HepG2 (cell line): Measurements from ENCODE around the gene ANKRD52. TPM values are rescaled to one million over a fixed set of nuclear protein-coding genes. Genes with fewer than 3 reads are reported as not detected.

Experiments used
- ARID2 ChIP-seq: sonication (generic); formaldehyde crosslinking; IDR thresholded peaks from 2 replicates; pipeline ENCODE4 v1.8.1; 2022; ENCODE audit warnings: mild to moderate bottlenecking, missing genetic modification reagents, borderline replicate concordance
- ASH2L ChIP-seq: fragments of 300-600, 200-600 bp; sonication (generic); IDR thresholded peaks from 2 replicates; pipeline ENCODE4 v1.7.0; 2017; ENCODE audit warnings: low read depth, mild to moderate bottlenecking, moderate library complexity, mixed read lengths, low read length; ENCODE audit not compliant: insufficient read length
- KAT7 ChIP-seq: IDR thresholded peaks from 2 replicates; pipeline ENCODE4 v1.6.1; 2018; ENCODE audit warnings: borderline replicate concordance, missing compliant biosample characterization
- KLF13 ChIP-seq: sonication (generic); formaldehyde crosslinking; IDR thresholded peaks from 2 replicates; pipeline ENCODE4 v1.4.0; 2020; ENCODE audit warnings: mild to moderate bottlenecking, missing genetic modification reagents
- LCORL ChIP-seq, 2 experiments: fragments of 450-650 bp in 1 of 2; sonication (generic) in 1 of 2; formaldehyde crosslinking in 1 of 2; IDR thresholded peaks; 2 replicates each; pipeline versions ENCODE4 v1.5.0 to v1.6.1; 2017 to 2020; ENCODE audit warnings: antibody characterized with exemption in 1 of 2, missing genetic modification reagents in 1 of 2
- PLSCR1 ChIP-seq: sonication (generic); formaldehyde crosslinking; IDR thresholded peaks from 2 replicates; pipeline ENCODE4 v1.5.0; 2020; ENCODE audit warnings: missing genetic modification reagents, mild to moderate bottlenecking, borderline replicate concordance
- SMARCC2 ChIP-seq: fragments of 450-650 bp; IDR thresholded peaks from 2 replicates; pipeline ENCODE4 v1.6.1; 2017; ENCODE audit warnings: antibody characterized with exemption, mild to moderate bottlenecking
- SNRNP70 ChIP-seq: fragments of 200-400 bp; formaldehyde crosslinking; IDR thresholded peaks from 2 replicates; pipeline ENCODE4 v1.6.1; 2017; ENCODE audit warnings: mild to moderate bottlenecking, low read depth, low read length, moderate library complexity
- SP5 ChIP-seq: IDR thresholded peaks from 2 replicates; pipeline ENCODE4 v1.6.1; 2016; ENCODE audit warnings: low read depth, borderline replicate concordance
- TEAD2 ChIP-seq: sonication (generic); formaldehyde crosslinking; IDR thresholded peaks from 2 replicates; pipeline ENCODE4 v1.9.0; 2021; ENCODE audit warnings: missing genetic modification reagents
- ZHX2 ChIP-seq, 2 experiments: sonication (generic) in 1 of 2; formaldehyde crosslinking in 1 of 2; IDR thresholded peaks; 2 replicates each; pipeline versions ENCODE4 v1.6.1 to v1.9.0; 2014 to 2022; ENCODE audit warnings: antibody characterized with exemption in 1 of 2, borderline replicate concordance in 1 of 2, inconsistent platforms in 1 of 2, low read depth in 1 of 2, missing genetic modification reagents in 1 of 2
- ZNF232 ChIP-seq: sonication (generic); formaldehyde crosslinking; IDR thresholded peaks from 2 replicates; pipeline ENCODE4 v1.4.0; 2020; ENCODE audit warnings: missing genetic modification reagents, borderline replicate concordance
- ZNF274 ChIP-seq: sonication (generic); formaldehyde crosslinking; IDR thresholded peaks from 2 replicates; pipeline ENCODE4 v1.5.1; 2020; ENCODE audit warnings: mild to moderate bottlenecking, missing genetic modification reagents
- ZNF331 ChIP-seq: sonication (generic); formaldehyde crosslinking; IDR thresholded peaks from 2 replicates; pipeline ENCODE4 v1.4.0; 2020; ENCODE audit warnings: missing genetic modification reagents
- ZNF354B ChIP-seq: sonication (generic); formaldehyde crosslinking; IDR thresholded peaks from 2 replicates; pipeline ENCODE4 v1.8.0; 2022; ENCODE audit warnings: mild to moderate bottlenecking, missing genetic modification reagents
- ZNF614 ChIP-seq: IDR thresholded peaks from 2 replicates; pipeline ENCODE4 v1.6.1; 2018; ENCODE audit warnings: missing biosample characterization, missing genetic modification reagents, inconsistent platforms, borderline replicate concordance
- ZNF616 ChIP-seq: sonication (generic); formaldehyde crosslinking; IDR thresholded peaks from 2 replicates; pipeline ENCODE4 v1.5.0; 2020; ENCODE audit warnings: low read depth, mild to moderate bottlenecking, missing genetic modification reagents
- ZXDC ChIP-seq: sonication (generic); formaldehyde crosslinking; IDR thresholded peaks from 2 replicates; pipeline ENCODE4 v1.5.0; 2020; ENCODE audit warnings: mild to moderate bottlenecking, missing genetic modification reagents
- polyA plus RNA-seq, 8 experiments: library from polyadenylated mRNA; depleted of rRNA in 3 of 8; stranded (reverse) in 7 of 8; unstranded in 1 of 8; fragments of >200 nt; fragmentation: Illumina TruSeq in 4 of 8; extraction: Trizol in 4 of 8; gene quantifications; 2 replicates each; pipeline versions ENCODE4 v1.2.1 to v1.2.3, GENCODE V29; 2011 to 2016; ENCODE audit warnings: low read depth in 4 of 8, missing spikeins in 1 of 8, mixed read lengths in 1 of 8; ENCODE audit not compliant: insufficient read depth in 1 of 8
- total RNA-seq, 5 experiments: library from RNA; depleted of rRNA; stranded (reverse); fragments of >200 nt; fragmentation: Illumina TruSeq; extraction: Trizol; gene quantifications; 2 replicates each; pipeline ENCODE4 v1.2.3, GENCODE V29; 2016; ENCODE audit warnings: low read depth in 1 of 5

The ANKRD52 gene
- total and polyA plus RNA-seq, 2 of the 13 experiments (the other 11 are each of a cell fraction or from before 2014, with no cell fraction given), result 7.8 to 9.2 TPM

- TF ChIP-seq ZNF274 (CRISPR knock-in tag) (no peak), ZXDC (CRISPR knock-in tag) (no peak), SMARCC2 (no peak), ZNF614 (CRISPR knock-in tag) (no peak), KAT7 (no peak), ZNF354B (no peak), TEAD2 (CRISPR knock-in tag) (no peak), SNRNP70 (no peak), KLF13 (CRISPR knock-in tag) (no peak), ZNF616 (CRISPR knock-in tag) (no peak), ZHX2 (IDR thresholded peaks at IDR 0.05; ENCODE audit: low read depth) (no peak), ZHX2 (CRISPR knock-in tag; IDR thresholded peaks at IDR 0.05; ENCODE audit: borderline replicate concordance) (no peak), PLSCR1 (CRISPR knock-in tag) (no peak), ARID2 (CRISPR knock-in tag) (no peak), ASH2L (no peak), ZNF331 (CRISPR knock-in tag) (peak; percentile 20; the same call in 1 of the 2 replicates), ZNF232 (no peak), LCORL (IDR thresholded peaks at IDR 0.05) (no peak), LCORL (CRISPR knock-in tag; IDR thresholded peaks at IDR 0.05) (no peak), SP5 (CRISPR knock-in tag) (0 out of 2 replicates have a peak, but pooled peaks have one; percentile 18)
These were observed 68.9 kb downstream of the ANKRD52 start, which contains the start of gene SMARCC2 (continued) for GRCh38 chr12:56189099-56189917.
